ENCODE measurements around the gene PLA1A. TPM values are rescaled to one million over a fixed set of nuclear protein-coding genes. Genes with fewer than 3 reads are reported as not detected.

Gene PLA1A
- total RNA-seq, 4 donors from 2014 or later = 2.0 to 6.7 (median 3.9) TPM

DNA sequence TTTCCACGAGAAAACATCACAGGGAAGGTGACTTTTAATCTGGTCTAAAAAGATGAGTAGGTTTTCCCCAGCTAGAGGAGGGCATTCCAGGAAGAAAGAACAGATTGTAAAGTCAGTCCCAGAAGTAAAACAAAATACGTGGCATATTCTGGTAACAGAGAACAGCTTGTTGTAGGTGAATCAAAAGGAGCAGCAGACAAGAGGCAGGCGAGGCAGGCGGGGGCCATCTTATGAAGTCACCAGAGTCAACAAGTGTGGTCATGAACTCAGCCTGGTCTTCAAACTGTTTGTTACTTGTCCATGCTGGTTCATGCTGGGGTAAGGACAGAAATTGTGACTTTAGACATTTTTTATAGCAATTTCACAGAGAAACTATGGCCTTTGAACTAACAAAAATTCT lies 66.7 kb downstream of the PLA1A start:
- H3K4me1 ChIP-seq = peaks cover 0 to 5% of the 10 kb centered on the region in 2 donors

DNA sequence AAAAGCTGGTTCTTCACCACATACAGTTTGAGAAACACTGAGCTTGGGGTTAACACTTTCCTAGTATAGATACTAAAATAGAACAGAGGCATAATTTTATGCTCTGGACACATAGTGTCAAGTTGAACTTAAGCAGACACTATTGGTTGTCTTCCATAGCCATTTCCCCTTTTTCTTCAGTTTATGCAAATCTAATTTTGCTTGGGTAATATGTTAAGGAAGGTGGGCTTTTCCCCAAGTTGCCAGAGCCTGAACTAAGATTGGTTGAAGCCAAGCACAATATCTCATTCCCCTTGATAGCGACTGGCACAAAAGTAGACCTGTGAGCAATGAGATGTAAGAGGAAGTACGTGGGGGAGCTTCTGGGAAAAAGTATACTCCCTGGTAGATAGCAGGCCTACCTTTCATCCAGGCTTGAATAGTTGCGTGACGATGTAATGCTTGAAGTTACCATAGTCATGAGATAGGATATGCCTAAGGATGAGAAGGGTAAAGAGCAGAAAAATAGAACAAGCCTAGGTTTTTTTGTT lies 67.2 kb downstream of the PLA1A start:
- TF ChIP-seq POLR2A (IDR thresholded peaks at IDR 0.05) = no peak
- TF ChIP-seq, protein P1, sequence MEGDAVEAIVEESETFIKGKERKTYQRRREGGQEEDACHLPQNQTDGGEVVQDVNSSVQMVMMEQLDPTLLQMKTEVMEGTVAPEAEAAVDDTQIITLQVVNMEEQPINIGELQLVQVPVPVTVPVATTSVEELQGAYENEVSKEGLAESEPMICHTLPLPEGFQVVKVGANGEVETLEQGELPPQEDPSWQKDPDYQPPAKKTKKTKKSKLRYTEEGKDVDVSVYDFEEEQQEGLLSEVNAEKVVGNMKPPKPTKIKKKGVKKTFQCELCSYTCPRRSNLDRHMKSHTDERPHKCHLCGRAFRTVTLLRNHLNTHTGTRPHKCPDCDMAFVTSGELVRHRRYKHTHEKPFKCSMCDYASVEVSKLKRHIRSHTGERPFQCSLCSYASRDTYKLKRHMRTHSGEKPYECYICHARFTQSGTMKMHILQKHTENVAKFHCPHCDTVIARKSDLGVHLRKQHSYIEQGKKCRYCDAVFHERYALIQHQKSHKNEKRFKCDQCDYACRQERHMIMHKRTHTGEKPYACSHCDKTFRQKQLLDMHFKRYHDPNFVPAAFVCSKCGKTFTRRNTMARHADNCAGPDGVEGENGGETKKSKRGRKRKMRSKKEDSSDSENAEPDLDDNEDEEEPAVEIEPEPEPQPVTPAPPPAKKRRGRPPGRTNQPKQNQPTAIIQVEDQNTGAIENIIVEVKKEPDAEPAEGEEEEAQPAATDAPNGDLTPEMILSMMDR (IDR thresholded peaks at IDR 0.05) = no peak
- Histone ChIP-seq H3K9me3 (no peaks in the 10 kb centered on the region), H3K36me3 (peaks cover 0 to 4% of the 10 kb centered on the region in 2 donors), H3K4me3 (replicated peaks in 1 of 3) (no peak overlapping the region), H3K27me3 (no peaks in the 10 kb centered on the region), H3K27ac (no peak overlapping the region), H3K4me1 (peaks cover under 1 to 6% of the 10 kb centered on the region in 2 donors)
- DNase-seq = no peak
- WGBS, 2 donors = 87 to 93% methylated on average over 4 of the region's 4 CpGs
- intact Hi-C loops (cut with DNase I) = no loop called here

More for the DNA sequence above, 66.7 kb downstream of the PLA1A start:
- no peaks in the 10 kb centered on the region for H3K9me3 ChIP-seq
- intact Hi-C loops (cut with DNase I) = no loop called here
- H3K36me3 ChIP-seq = peaks cover 0 to 4% of the 10 kb centered on the region in 2 donors
- no peak overlapping the region for H3K4me3 ChIP-seq (replicated peaks in 1 of 3)
- 87% methylated on average over 4 of the region's 4 CpGs for WGBS, 2 donors
- H3K27ac ChIP-seq = no peak overlapping the region
- no peaks in the 10 kb centered on the region for H3K27me3 ChIP-seq
- DNase-seq = no peak
- no peak for TF ChIP-seq POLR2A (IDR thresholded peaks at IDR 0.05)
- TF ChIP-seq, protein P1 (IDR thresholded peaks at IDR 0.05) = no peak

GRCh38 chr3:119665954-119666559 lies 68.4 kb downstream of the PLA1A start:
- Histone ChIP-seq H3K27me3 (no peaks in the 10 kb centered on the region), H3K4me1 (peaks cover 5 to 12% of the 10 kb centered on the region in 2 donors), H3K36me3 (peaks cover 0 to 4% of the 10 kb centered on the region in 2 donors), H3K9me3 (no peaks in the 10 kb centered on the region), H3K4me3 (replicated peaks in 1 of 3) (no peak overlapping the region), H3K27ac (no peak overlapping the region)
- DNase-seq = no peak
- WGBS, 2 donors = 84 to 87% methylated on average over 6 of the region's 6 CpGs
- intact Hi-C loops (cut with DNase I) = no loop called here
- TF ChIP-seq POLR2A (IDR thresholded peaks at IDR 0.05) = no peak
- TF ChIP-seq, protein P1 (IDR thresholded peaks at IDR 0.05) = no peak

DNA sequence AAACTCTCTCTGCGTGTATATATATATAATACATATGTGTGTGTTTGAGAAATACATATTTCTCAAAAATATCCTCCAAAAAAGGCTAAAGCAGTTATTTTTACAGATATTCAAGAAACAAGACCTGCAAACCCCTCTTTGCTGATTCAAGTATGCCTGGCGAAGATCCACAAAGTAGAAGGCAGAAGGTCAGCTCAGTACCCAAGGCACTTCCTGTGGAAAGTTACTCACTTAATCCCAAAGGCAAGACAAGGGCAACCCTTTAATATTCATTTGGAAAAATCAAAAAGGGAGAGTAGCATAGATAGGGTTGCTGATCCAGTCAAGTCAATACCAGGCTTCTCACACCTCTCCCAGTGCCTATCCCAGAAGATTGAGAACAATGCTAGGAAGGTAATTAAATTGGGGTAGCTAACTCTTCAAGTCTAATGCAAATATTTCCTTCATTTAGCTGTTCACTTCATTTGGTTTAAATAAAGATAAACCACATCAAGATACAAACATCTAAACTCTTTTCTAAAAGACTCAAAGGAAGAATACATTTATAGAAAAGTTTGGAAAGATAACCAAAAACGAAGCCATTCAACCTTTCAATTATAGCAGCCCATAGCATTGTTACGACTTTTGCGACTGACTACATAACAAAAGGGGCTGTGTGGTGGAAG lies 72.4 kb downstream of the PLA1A start:
- H3K36me3 ChIP-seq = peaks cover 12 to 36% of the 10 kb centered on the region in 2 donors
- TF ChIP-seq, protein P1 (IDR thresholded peaks at IDR 0.05) = no peak
- no peak for TF ChIP-seq POLR2A (IDR thresholded peaks at IDR 0.05)
- H3K4me1 ChIP-seq = peaks cover 5 to 7% of the 10 kb centered on the region in 2 donors
- H3K27ac ChIP-seq = peak overlapping the region; percentile 12 to 64 (median 50)
- no peaks in the 10 kb centered on the region for H3K9me3 ChIP-seq
- H3K4me3 ChIP-seq (replicated peaks in 1 of 3) = no peak overlapping the region
- no peak for DNase-seq
- intact Hi-C loops (cut with DNase I) = loop anchor here (10.0 kb wide), 1 partner anchor 175 kb away; the partner anchor contains the start of gene TIMMDC1
- whole genome bisulfite sequencing, 2 donors = 92 to 95% methylated on average over 5 of the region's 5 CpGs
- no peaks in the 10 kb centered on the region for H3K27me3 ChIP-seq

- Histone ChIP-seq H3K4me3 (replicated peaks in 1 of 3) (no peak overlapping the region), H3K36me3 (peaks cover 12 to 36% of the 10 kb centered on the region in 2 donors), H3K9me3 (no peaks in the 10 kb centered on the region), H3K27ac (no peak overlapping the region), H3K4me1 (peaks cover 16 to 20% of the 10 kb centered on the region in 2 donors), H3K27me3 (no peaks in the 10 kb centered on the region)
- 95 to 98% methylated on average over 2 of the region's 2 CpGs for WGBS, 2 donors
- TF ChIP-seq POLR2A (IDR thresholded peaks at IDR 0.05) = no peak
- TF ChIP-seq, protein P1 (IDR thresholded peaks at IDR 0.05) = no peak
- intact Hi-C loops (cut with DNase I) = loop anchor here (10.0 kb wide), 1 partner anchor 178 kb away; the partner anchor contains the start of gene TIMMDC1
- no peak for DNase-seq
These were observed 75.1 kb downstream of the PLA1A start for GRCh38 chr3:119672776-119673175.

Data from thyroid gland (tissue), 4 donors.